Aorta (tissue), 5 donors: ENCODE results near the gene KCNJ3. TPM values are rescaled to one million over a fixed set of nuclear protein-coding genes. Genes with fewer than 3 reads are reported as not detected.
A peak's percentile ranks its signal among the peaks of the same experiment; 100 is the strongest.

Experiments
- ATAC-seq: fragments of 200-7000 bp; cut with Tn5 transposase; one replicate; pipeline ENCODE4 v1.9.1; 2022; ENCODE audit warnings: moderate library complexity; ENCODE audit not compliant: low FRiP score
- DNase-seq, 2 donors: peaks; one replicate each; pipeline ENCODE4 v3.0.0-alpha.2; 2020
- H3K27ac ChIP-seq, 2 donors: one replicate each; pipeline ENCODE4 v1.5.1; 2013; ENCODE audit warnings: low read length in 2 of 2, mild to moderate bottlenecking in 2 of 2, moderate library complexity in 2 of 2, control low read depth in 1 of 2, inconsistent platforms in 1 of 2, low read depth in 1 of 2
- H3K27me3 ChIP-seq, 2 donors: one replicate each; pipeline ENCODE4 v1.6.1; 2013; ENCODE audit warnings: control low read depth in 1 of 2, low read length in 1 of 2, mild to moderate bottlenecking in 1 of 2, moderate library complexity in 1 of 2; ENCODE audit not compliant: insufficient read depth in 2 of 2, control insufficient read depth in 1 of 2
- H3K36me3 ChIP-seq, 2 donors: one replicate each; pipeline ENCODE4 v1.6.1; 2013; ENCODE audit warnings: control low read depth in 1 of 2, low read length in 1 of 2, mild to moderate bottlenecking in 1 of 2; ENCODE audit not compliant: insufficient read depth in 2 of 2, control insufficient read depth in 1 of 2
- H3K4me1 ChIP-seq, 2 donors: one replicate each; pipeline ENCODE4 v1.6.1; 2013; ENCODE audit warnings: low read length in 2 of 2, control low read depth in 1 of 2, mild to moderate bottlenecking in 1 of 2, moderate library complexity in 1 of 2; ENCODE audit not compliant: insufficient read depth in 2 of 2, control insufficient read depth in 1 of 2
- H3K4me3 ChIP-seq, 2 donors: one replicate each; pipeline ENCODE4 v1.5.1; 2013; ENCODE audit warnings: low read length in 2 of 2, control low read depth in 1 of 2, mild to moderate bottlenecking in 1 of 2
- H3K9me3 ChIP-seq: one replicate; pipeline ENCODE4 v1.6.1; 2013; ENCODE audit warnings: mild to moderate bottlenecking, low read length; ENCODE audit not compliant: control insufficient read depth
- WGBS, 2 donors: extraction: QIAGEN DNeasy Blood & Tissue Kit; methylation state at CpG; one replicate each; pipeline ENCODE4 v1.1.7; 2013; 5-methylcytosine and 5-hydroxymethylcytosine counted together
- intact Hi-C, 2 donors: fragments of 100-400 bp; cut with DNase I; formaldehyde crosslinking; loops; one replicate each; pipeline versions ENCODE4 v1.14.2 to v1.15.0; 2022
- polyA plus RNA-seq, 2 donors: library from polyadenylated mRNA; stranded (reverse); fragments of 200-250 nt; gene quantifications; one replicate each; pipeline ENCODE4 v1.2.3, GENCODE V29; 2013
- total RNA-seq, 2 donors: library from RNA; stranded (reverse); fragmentation: NEBNext Ultra II Directional; extraction: Animal tissue kit (Norgen Biotek cat#: 25700); gene quantifications; one replicate each; pipeline ENCODE4 v1.2.1, GENCODE V29; 2021
- donor health status: healthy with polysubstance abuse.
- donor health status: Bipolar disorder and iron deficiency.
- donor health status: DM: no; HTN: no; CAD: no.
- donor health status: DM: no; HTN: no; CAD: no.
- donor health status: DM: yes; HTN: yes; CAD: no.

Gene KCNJ3
- total and polyA plus RNA-seq, 4 donors, result 0.69 to 5.1 (median 1.7) TPM

DNA sequence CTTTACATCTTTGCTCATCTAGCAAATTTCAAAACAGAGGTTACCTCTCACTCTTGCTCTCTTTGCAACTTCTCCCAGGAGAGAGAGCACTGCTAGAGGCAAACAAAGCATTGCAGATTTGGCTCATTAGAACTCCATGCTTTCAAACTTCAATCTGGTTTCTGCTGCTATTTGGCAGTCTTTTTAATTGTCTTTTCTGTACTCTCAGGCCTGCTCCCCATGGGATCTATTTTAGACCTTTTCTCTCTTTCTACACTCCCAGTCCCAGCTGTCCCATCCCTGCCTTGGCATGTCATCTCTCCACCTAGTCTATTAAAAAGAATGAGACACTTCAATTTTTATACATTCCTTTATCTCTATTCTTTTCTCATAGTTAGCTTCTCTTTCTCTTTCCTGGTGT lies 15.2 kb downstream of the KCNJ3 start:
- intact Hi-C loops, result no loop called here
- Histone ChIP-seq H3K36me3 (no peaks in the 10 kb centered on the region), H3K27me3 (no peaks in the 10 kb centered on the region), H3K27ac (no peak overlapping the region), H3K9me3 (no peaks in the 10 kb centered on the region), H3K4me3 (no peak overlapping the region), H3K4me1 (peaks cover 0 to 4% of the 10 kb centered on the region in 2 donors)
- no peak for DNase-seq
- ATAC-seq, result no peak

GRCh38 chr2:154720651-154721050 lies 22.2 kb downstream of the KCNJ3 start:
- 3 to 5% methylated on average over 2 of the region's 2 CpGs for WGBS, 2 donors

GRCh38 chr2:154724194-154724797 lies 25.8 kb downstream of the KCNJ3 start:
- intact Hi-C loops, result no loop called here
- no peak for ATAC-seq
- no peak for DNase-seq
- H3K27me3 ChIP-seq, result no peaks in the 10 kb centered on the region
- no peak overlapping the region for H3K27ac ChIP-seq
- no peaks in the 10 kb centered on the region for H3K9me3 ChIP-seq
- no peak overlapping the region for H3K4me3 ChIP-seq
- no peaks in the 10 kb centered on the region for H3K4me1 ChIP-seq
- 93% methylated on average over 6 of the region's 6 CpGs for WGBS, 2 donors
- no peaks in the 10 kb centered on the region for H3K36me3 ChIP-seq

More at GRCh38 chr2:154720651-154721050, 22.2 kb downstream of the KCNJ3 start:
- intact Hi-C loops, result no loop called here
- Histone ChIP-seq H3K9me3 (no peaks in the 10 kb centered on the region), H3K4me1 (no peaks in the 10 kb centered on the region), H3K27me3 (no peaks in the 10 kb centered on the region), H3K36me3 (no peaks in the 10 kb centered on the region), H3K4me3 (no peak overlapping the region), H3K27ac (no peak overlapping the region)
- ATAC-seq (peak; percentile 67), DNase-seq (no peak)

DNA sequence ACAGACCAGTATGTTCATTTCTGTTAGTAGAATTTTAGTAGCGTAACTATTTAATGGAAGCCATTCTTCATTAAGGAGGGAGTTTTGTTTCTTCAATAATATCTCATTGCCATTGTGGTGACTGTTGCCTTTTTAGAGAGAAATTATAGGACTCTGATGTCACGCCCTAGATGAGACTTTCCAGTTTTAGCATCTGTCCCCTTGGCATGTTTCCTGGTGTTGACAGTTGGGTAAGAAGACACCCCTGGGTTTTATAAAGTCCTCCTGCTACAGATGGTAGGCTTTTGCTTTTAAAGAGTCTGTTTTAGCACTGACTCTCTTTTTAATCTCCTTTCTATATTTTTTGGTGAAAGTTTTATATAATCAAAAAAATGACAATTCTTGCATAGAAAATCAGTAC lies 41.9 kb downstream of the KCNJ3 start:
- ATAC-seq, result no peak
- no peak for DNase-seq
- intact Hi-C loops, result no loop called here
- H3K9me3 ChIP-seq, result no peaks in the 10 kb centered on the region
- H3K36me3 ChIP-seq, result no peaks in the 10 kb centered on the region
- H3K4me3 ChIP-seq, result no peak overlapping the region
- WGBS, 2 donors, result 87 to 90% methylated on average over 2 of the region's 2 CpGs
- H3K4me1 ChIP-seq, result no peaks in the 10 kb centered on the region
- H3K27ac ChIP-seq, result no peak overlapping the region
- no peaks in the 10 kb centered on the region for H3K27me3 ChIP-seq

DNA sequence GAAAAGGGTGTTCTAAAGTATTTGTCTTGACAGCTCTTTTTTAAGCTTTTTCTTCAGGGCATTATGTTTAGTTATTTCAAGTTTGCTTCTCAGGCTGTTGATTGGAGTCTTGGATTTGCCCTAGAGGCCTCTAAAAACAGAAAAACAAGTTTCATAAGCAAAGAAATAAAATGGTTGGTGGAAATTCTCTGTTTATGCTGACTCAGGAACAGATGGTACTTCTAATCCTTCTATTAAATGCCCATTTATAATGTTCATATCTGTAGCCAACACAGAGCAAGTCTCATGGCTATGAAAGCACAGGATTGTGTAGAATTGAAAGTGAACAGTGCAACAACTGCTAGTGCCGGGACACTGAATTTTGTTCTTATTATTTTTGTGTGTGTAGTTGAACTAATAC lies 60.4 kb downstream of the KCNJ3 start:
- Histone ChIP-seq H3K36me3 (no peaks in the 10 kb centered on the region), H3K27me3 (no peaks in the 10 kb centered on the region), H3K27ac (no peak overlapping the region), H3K4me1 (peaks cover 0 to 3% of the 10 kb centered on the region in 2 donors), H3K4me3 (no peak overlapping the region), H3K9me3 (no peaks in the 10 kb centered on the region)
- 93 to 96% methylated on average over 1 of the region's 1 CpG for WGBS, 2 donors
- ATAC-seq (no peak), DNase-seq (no peak)
- intact Hi-C loops, result no loop called here

GRCh38 chr2:154762638-154763037 lies 64.1 kb downstream of the KCNJ3 start:
- Histone ChIP-seq H3K27me3 (no peaks in the 10 kb centered on the region), H3K27ac (no peak overlapping the region), H3K36me3 (no peaks in the 10 kb centered on the region), H3K9me3 (no peaks in the 10 kb centered on the region), H3K4me1 (peaks cover 0 to 3% of the 10 kb centered on the region in 2 donors), H3K4me3 (no peak overlapping the region)
- WGBS, 2 donors, result 94 to 97% methylated on average over 2 of the region's 2 CpGs
- ATAC-seq (no peak), DNase-seq (no peak)
- intact Hi-C loops, result no loop called here

DNA sequence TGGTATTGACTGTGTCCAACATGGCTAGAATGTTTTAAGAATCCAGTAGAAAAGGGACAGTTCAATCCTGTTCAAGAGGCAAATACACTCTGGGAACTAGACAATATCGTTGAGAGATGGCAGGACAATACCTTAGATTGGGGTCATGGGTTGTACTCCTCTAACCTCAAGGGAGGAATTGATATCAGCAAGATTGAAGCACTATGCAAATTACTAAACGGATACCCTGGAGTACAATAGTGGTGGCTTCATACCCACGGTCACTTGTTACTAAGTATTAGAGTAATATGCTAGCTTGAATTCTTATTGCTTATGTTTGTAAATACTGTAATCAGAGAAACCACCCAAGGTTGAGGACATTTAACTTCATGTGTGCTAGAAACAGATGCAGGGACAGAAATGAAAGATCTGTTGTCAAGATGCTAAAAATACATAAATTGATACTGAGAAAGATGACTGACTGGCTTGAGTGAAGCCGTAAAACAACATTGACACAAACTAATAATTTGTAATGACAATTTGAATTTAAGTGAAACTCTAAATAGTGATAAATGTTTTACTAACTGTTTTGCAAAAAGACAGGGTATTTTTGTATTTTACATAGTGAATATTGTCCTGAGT lies 73.3 kb downstream of the KCNJ3 start:
- Histone ChIP-seq H3K27ac (no peak overlapping the region), H3K9me3 (no peaks in the 10 kb centered on the region), H3K4me1 (no peaks in the 10 kb centered on the region), H3K27me3 (no peaks in the 10 kb centered on the region), H3K4me3 (no peak overlapping the region), H3K36me3 (no peaks in the 10 kb centered on the region)
- ATAC-seq (no peak), DNase-seq (no peak)
- 95 to 96% methylated on average over 4 of the region's 4 CpGs for WGBS, 2 donors
- intact Hi-C loops, result no loop called here

- no peak overlapping the region for H3K27ac ChIP-seq
- no peak for ATAC-seq
- 46 to 67% methylated on average over 4 of the region's 4 CpGs for WGBS, 2 donors
- no peaks in the 10 kb centered on the region for H3K4me1 ChIP-seq
- no peaks in the 10 kb centered on the region for H3K36me3 ChIP-seq
- no peaks in the 10 kb centered on the region for H3K9me3 ChIP-seq
- no peaks in the 10 kb centered on the region for H3K27me3 ChIP-seq
- DNase-seq, result no peak
- no peak overlapping the region for H3K4me3 ChIP-seq
- intact Hi-C loops, result no loop called here
Measured at GRCh38 chr2:154776825-154777224, 78.3 kb downstream of the KCNJ3 start.

- Histone ChIP-seq H3K27me3 (no peaks in the 10 kb centered on the region), H3K4me3 (no peak overlapping the region), H3K36me3 (no peaks in the 10 kb centered on the region), H3K4me1 (no peaks in the 10 kb centered on the region), H3K27ac (no peak overlapping the region), H3K9me3 (no peaks in the 10 kb centered on the region)
- DNase-seq (no peak), ATAC-seq (no peak)
- WGBS, 2 donors, result 2 to 4% methylated on average over 1 of the region's 1 CpG
- intact Hi-C loops, result no loop called here
Measured at GRCh38 chr2:154794406-154794805, 95.9 kb downstream of the KCNJ3 start.
